ENCODE results near the gene CNNM1.

Gene CNNM1

DNA sequence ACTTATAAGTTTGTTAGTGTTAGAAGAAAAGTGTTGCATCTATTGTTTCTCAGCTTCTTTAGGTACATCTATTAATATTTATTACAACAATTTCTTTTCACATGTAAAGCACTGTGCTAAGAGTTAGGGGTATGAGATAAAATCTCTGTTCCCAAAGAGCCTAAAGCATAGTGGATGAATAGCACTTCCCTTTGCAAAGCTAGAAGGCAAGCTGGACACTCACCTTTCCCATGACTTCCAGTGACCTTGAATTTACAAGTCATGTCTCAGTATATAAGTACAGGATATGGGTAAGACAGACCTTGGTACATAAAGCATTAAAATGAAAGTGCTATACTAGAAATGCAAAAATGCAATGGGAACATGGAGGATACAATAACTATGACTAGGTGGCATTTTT is 8.7 kb downstream of the CNNM1 start:
- no peak for DNase-seq (ENCODE audit: low read depth in 2 of 2)

DNA sequence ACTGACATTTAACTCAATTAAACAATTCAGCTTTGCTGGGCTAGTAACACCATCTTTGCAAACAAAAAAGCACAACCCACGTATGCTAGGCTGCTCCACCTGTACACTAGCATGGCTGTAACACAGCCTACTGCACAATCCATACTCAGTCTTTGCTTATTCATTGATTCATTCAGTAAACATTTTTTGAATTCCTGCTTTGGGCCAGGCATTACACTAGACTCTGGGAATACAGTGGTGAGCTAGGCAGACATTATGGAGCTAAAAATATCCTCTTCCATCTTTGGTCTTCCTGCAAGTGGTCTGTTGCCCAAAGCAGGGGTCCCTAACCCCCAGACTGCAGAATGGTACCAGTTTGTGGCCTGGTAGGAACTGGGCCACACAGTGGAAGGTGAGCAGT is 9.9 kb downstream of the CNNM1 start:
- DNase-seq (ENCODE audit: low read depth in 2 of 2): no peak

DNA sequence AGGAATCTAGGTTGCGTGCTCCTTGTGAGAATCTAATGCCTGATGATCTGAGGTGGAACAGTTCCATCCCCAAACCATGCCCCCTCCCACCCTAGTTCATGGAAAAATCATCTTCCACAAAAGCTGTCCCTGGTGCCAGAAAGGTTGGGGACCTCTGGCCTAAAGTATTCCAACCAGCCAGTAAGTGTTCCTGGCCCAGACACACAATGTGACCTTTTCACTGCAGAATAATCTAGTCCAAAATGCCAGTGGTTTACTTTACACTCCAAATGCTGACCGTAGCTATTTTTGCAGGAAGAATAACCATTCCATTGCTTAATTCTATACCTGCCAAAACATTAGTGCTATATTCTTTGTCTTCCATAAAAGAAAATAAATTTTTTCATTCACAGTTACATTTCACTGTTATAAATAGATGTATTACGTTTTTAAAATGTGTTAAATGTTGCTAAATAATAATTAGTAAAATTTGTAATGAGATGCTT is 10.4 kb downstream of the CNNM1 start:
- DNase-seq (ENCODE audit: low read depth in 2 of 2): no peak

DNA sequence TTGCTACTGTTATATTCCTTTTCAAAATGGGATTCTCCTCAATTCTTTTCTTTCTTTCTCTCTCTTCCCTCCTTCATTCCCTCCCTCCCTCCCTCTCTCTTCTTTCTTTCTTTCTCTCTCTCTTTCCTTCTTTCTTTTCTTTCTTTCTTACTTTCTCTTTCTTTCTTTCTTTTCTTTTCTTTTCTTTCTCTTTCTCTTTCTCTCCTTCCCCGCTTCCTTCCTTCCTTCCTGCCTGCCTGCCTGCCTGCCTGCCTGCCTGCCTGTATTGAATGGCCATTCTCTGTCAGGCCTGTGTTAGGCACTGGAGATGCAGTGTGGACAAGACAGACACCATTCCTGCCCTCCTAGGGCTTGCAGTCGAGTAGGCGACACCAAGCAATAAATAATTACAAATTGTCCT is 11.5 kb downstream of the CNNM1 start:
- DNase-seq (ENCODE audit: low read depth in 2 of 2): no peak

DNA sequence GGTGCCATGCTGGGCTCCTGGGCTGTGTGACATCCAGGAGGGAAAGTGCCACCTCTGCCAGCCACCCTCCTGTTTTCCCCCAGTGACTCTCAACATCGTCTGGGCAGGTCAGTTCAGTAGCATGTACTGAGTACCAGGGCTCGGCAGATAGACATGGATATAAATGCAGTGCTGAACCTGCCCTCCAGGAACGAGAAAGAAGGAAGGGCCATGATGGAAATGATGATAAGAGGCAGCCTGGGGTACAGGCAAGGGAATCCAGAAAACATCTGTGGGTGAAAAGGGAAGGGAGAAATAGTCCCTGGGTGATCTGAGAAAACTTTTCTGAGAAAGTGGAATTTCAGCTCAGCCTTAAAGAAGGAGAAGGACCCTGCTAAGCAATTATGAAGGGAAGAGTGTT is 12.1 kb downstream of the CNNM1 start:
- no peak for DNase-seq (ENCODE audit: low read depth in 2 of 2)

DNA sequence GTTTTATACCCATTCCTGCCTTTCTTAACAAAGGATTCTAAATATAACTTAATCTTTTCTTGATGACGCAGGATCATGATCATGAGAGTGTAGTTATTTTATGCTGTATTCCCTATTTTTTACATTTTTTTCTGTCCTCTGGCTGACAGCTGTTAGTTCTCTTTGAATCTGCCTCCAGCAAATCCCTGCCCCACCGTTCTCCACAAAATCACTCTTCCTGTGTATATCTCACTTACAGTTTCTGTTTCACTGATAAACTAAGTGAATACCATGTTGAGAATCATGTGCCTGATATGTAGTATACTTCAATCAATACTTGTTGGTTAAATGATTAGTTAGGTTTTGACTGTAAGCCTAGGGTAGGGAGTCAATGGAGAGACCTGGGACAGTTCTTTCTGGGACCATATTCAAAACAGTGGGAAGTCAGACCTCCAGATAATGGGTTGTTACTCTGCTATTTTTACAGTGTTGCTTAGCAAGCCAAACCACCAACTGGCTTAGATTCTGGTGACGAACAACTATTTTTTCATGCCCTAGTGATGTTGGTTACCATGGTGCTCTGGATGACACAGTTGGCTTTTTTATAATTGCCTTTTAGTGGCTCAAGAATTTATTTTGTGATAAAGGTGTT is 12.8 kb downstream of the CNNM1 start:
- DNase-seq (ENCODE audit: low read depth in 2 of 2): no peak

DNA sequence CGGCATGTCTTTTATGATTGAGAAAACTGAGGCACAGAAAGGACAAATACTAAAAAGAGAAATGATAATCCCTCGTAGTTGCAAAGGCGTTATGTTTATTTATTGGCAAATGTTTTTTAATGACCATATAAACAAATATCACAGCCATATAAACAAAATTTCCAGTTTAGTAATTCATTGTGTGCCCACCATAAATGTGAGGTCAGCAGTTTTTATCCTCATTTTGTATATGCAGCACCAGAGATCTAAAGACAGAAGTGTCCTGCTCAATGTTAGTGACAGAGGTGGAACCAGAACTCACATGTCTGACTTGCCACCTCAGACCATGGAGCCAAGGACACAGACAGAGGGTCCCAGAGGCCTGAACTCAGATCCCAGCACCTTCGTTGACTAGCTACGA is 14.1 kb downstream of the CNNM1 start:
- DNase-seq (ENCODE audit: low read depth in 2 of 2): no peak

DNA sequence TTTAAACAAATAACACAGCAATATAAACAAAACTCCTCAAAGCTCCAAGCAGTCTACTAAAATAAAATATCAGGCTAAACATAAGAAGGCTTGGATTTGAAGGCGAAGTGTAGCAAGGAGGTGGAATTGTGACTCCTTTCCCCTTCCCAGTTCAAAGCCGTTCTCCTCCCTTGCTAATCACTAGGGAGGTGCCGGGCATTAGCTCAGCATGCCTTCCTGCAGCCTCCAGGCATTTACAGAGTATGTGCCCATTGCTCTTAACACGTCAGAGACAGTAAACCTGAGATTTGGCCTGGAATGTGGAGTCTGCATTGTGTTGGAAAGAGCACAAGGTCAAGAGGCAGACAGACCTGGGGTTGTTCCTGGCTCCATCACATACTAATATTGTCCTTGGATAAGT is 15.6 kb downstream of the CNNM1 start:
- DNase-seq (ENCODE audit: low read depth in 2 of 2): no peak

DNA sequence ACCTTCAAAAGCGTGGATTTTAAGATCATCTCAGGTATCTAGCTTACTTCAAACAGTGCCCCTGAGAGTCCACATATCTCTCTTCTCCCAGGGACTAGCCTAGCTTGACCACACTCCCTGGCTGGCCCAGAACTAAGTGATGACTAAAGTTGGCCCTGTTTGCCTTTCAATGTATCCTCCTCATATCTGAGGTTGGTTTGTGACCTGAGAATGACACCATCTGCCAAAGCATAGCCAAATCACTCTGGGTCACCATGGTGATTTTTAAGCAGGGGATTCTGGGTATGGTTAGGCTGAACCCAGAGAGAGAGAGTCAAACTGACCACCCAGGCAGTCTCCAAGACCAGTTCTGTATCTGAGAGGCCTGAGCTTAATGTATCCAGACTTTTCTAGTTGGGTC is 16.2 kb downstream of the CNNM1 start:
- DNase-seq (ENCODE audit: low read depth in 2 of 2): no peak

DNA sequence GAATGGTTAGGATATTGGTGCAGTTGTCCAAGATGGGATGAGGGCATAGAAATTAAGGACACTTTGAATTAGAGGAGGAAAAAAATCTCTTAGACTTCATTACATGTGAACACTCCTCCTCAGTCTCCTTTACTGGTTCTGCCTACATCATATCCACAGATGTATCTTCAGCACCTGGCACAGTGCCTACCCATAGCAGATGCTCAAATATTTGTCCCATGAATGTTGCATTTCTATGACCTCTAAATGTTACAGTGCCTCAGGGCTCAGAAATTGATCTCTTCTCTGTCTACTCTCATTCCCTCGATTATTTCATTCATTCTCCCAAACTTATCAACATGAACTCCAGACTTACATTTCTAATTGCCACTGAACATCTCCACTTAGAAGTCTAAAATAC is 17.1 kb downstream of the CNNM1 start:
- DNase-seq (ENCODE audit: low read depth in 2 of 2): no peak

DNA sequence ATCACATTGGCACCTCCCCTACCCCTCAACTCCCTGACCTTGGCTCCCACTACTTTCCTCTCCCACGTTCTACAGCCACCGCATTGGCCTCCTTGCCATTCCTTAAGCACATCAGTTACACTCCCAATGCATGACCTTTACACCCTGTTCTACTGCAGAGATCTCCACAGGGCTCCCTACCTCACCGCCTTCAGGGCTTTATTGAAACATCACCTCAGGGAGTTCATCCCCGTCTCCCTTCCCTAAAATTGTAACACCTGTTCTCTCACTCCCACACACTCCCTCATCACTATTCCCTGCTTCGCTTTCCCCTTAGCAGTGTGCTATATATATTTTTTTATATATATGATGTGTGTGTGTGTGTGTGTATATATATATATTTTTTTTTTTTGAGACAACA is 18.5 kb downstream of the CNNM1 start:
- no peak for DNase-seq (ENCODE audit: low read depth in 2 of 2)

DNA sequence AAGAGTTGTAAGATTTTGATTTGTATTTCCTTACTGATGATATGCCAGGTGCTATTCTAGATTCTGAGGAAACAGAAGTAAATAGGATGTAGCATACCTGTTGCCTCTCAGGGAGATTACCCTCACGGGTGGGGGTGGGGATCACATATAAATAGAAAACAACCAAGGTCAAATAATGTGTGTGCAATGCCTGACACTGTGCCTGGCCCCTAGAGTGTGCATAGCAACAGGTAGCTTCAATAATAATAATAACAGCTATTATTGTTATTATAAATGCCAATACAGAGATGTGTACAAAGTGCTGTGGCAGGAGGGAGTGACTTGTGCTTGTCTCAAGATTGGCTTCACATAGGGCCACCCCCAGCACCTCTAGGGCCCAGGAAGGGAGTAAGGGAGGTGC is 24.0 kb downstream of the CNNM1 start:
- no peak for DNase-seq (ENCODE audit: low read depth in 2 of 2)

DNA sequence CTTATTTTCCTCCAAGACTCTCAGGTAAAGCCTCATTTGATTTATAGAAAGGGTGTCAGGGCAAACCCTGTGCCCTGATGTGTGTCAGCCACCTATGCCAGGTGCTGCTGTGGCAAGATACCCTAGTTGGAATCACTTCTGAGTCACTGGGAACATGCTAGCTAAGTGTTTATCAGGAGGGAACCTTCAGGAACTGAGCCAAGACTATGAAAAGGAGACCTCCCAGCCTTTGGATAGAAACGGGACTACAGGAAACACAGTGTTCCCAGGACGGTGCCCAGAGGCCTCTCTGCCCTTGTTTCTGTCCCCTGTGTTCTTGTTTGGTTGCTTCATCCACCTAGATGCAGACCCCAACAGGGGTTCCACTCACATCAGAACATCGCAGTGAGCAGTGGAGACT is 28.5 kb downstream of the CNNM1 start:
- DNase-seq (ENCODE audit: low read depth in 2 of 2): no peak

DNA sequence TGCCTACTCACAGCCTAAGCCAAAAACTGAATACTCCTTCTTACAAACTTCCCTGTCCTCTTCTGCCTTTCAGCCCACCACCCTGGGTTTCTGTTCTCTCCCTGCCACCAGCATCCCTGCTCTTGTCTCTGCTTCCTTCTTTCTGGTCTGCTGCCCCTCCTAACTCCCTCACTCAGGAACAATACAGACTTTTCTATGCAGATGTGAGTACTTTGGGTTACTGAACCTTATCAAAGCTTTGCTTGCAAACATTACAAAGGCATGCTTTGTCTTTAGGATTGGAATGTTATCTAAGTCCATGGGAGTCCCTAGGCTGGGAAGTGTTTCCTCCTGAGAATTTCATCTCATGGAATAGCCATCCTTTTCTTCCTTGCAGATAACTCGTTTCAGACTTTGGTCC is 28.9 kb downstream of the CNNM1 start:
- DNase-seq (ENCODE audit: low read depth in 2 of 2): no peak

DNA sequence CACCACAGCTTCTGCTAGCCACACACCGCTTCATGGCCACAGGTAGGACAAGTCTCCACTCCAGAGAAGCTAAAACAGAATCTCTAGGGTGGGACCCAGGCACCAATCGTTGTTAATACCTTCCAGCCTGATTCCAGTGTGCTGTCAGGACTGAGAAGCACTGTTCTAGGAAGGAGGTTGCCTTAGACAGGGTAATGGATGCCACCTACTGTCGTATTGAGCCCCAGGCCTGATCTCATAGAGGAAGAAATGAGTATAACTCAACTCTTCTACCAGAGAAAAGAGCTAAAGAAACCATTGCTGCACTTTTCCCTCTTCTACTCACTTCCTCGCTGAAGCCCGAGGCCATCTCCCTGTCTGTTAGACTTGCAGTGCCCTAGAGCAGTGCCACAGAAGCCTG is 31.8 kb downstream of the CNNM1 start:
- DNase-seq (ENCODE audit: low read depth in 2 of 2): no peak

DNA sequence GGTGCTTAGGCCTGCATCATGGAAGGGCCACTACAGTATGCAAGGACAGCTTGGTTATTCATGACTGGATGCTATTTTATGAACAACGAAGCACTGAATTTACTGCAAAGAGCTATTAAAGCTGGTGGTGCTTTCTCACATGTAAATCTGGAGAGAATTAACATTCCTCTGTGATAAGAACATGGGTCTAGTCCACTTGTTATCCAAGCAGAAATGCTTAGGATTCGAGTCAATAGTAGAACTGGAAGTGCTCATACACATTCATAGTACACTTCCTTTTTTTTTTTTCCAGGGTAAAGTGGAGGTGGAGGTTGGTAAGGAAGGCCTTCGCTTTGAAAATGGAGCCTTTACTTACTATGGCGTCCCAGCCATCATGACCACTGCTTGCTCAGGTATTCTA is 35.0 kb downstream of the CNNM1 start:
- DNase-seq (ENCODE audit: low read depth in 2 of 2): no peak

DNA sequence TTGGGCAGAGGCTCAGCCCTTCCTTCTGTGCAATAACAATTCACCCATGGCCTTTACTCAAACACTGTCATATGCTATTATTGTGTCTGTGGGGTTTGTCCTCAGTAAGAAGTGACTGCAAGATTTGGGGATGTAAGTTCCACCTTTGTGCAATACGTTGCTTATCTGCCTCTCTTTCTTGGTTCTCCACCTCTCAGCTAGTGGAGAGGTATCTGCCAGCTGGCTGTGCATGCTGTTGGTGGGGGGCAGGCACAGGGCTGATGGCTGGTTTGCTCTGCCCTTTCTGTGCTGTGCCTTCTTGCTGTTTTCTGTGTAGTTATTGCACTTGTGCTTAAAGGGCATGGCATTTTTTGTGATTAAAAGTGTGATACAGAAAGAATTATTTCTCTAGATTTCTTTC is 36.2 kb downstream of the CNNM1 start:
- DNase-seq (ENCODE audit: low read depth in 2 of 2): no peak

DNA sequence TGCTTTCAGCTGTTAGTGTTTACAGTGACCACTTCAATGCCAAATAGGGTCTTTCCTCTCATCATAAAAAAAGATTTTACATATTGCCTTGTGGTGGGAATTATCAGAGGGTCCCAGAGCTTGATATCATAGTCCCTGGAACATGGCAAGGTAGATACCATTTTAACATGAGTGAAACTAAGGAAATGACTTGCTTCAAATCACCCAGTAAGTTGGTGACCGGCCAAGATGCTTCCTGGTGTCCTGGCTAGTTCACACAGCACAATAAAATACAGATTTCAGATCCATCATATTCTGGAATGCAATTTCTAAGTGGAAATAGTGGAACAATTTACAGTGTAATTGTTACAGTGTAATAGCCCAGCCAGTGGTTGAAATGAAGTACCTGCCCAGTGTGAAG is 36.6 kb downstream of the CNNM1 start:
- no peak for DNase-seq (ENCODE audit: low read depth in 2 of 2)

DNA sequence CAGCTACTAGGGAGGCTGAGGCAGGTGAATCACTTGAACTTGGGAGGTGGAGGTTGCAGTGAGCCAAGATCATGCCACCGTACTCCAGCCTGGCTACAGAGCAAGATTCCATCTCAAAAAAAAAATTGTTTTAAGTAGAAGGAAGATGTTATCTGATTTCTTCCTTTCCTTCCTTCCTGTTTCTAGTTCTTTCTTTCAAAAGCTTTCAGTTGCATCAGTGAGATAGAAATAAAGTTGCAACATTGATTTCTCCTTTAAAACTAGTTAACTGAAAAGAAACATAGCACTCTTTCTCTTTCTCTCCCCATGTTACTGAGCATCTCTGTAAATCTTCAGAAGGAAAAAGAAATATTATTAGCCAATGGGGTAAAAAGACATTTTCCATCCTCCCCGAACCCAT is 37.5 kb downstream of the CNNM1 start:
- DNase-seq (ENCODE audit: low read depth in 2 of 2): no peak

DNA sequence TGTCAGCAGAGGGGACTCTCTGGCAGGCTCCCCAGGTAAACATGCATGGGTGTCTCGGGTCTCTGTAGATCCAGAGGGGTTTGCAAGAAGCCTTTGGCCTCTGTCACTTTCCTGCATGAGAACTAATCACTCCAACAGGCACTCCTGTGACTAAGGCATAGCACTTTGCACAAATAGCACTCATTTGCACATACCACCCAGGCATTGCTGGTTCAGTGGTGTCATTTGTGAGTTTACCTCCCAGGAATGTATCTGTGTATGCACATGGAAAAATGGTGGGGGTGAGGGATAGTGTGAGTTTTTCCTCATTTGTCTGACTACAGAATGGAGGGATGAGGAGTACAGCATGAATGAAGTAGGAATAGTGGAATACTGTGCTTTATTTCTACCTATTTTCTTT is 39.5 kb downstream of the CNNM1 start:
- DNase-seq (ENCODE audit: low read depth in 2 of 2): no peak

DNA sequence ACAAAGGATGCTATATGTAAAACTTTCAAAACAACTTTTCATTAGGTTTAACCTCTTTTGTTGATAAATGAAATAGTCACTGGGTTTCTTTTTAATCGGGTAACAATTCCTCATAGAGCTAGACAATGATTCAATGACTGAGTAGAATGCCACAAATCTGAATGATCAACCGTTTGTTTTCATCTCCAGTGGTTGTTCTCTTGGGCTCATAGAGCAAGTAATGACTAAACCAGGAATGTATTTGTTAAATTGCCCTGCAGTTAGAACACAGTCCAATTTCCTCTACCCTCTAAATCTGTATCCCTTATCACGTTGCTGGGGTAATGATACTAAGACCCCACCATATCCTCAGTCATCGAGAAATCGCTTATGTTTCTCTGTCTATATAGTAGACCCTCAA is 40.0 kb downstream of the CNNM1 start:
- no peak for DNase-seq (ENCODE audit: low read depth in 2 of 2)

DNA sequence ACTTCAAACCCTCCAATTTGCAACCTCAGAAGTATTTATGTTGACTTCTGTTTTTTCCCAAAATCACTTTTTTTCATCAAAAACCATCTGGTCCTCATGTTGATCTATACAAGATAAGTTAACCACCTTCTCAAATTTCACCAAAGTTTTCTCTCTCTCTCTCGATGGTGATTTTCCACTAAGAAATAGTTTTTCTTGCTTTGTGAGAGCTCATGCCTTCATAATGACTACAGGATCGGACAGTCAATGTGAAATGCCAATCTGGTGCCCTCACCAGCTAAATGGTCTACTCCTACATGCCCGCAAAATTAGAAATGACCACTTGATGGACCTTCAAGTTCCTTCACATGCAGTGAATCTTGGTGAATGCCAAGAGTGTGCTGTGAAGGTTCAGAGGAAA is 40.4 kb downstream of the CNNM1 start:
- no peak for DNase-seq (ENCODE audit: low read depth in 2 of 2)

DNA sequence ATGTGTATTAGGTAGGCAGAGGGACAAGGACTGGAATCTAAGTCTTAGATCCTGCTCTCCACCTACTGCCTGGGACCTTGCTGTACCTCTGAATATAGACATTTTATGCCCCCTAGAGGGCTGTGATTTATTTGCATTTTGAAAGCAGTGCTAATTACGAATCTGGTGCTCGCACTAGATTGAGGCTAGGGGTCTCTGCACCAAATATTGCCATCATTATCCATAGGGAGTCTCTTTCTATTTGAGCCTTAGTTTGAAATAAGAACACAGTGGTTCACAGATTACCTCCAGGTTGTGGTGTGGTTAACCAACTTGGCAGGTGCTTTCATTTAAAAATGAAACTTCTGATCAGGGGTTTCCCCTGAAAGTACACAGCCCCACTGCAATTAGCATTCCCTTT is 41.8 kb downstream of the CNNM1 start:
- no peak for DNase-seq (ENCODE audit: low read depth in 2 of 2)

DNA sequence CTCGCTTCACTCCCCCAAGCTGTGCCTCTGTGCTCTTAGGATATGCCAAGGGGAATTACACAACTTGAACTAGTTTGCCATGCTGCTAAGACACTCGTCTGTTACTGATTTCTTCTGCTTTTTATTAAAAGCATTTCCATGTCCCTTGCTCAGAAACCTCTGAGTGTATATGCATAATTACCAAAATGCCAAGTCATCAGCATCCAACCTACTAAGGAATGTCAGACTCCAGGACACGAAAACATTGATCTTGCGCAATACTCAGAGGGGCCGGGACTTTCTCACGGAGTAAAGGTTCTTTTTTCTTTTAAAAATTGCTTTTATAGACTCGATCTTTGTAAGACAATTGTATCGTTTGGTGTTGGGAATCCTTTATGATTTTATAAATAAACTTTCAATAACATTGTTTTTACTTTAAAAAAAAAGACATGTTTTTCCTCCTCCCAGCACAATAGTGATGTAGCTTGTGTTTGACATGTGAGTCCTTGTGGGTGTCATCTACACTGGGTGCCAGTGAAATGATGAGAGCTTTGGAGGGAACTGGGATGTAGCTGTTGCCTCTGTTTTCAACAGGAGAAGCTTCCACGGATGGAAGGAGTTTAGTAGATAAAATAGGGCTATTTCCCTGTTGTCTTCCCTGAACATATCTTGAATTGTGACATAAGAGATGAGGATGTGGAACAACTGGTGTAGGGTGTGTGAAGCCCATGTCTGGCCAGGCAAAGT is 43.6 kb downstream of the CNNM1 start:
- no peak for DNase-seq (ENCODE audit: low read depth in 2 of 2)
